Fibroblast of lung (primary cell): ENCODE data around the gene RHPN2. TPM values are rescaled to one million over a fixed set of nuclear protein-coding genes. Genes with fewer than 3 reads are reported as not detected.
"Not testable (repeated sequence)": the region's sequence is repeated elsewhere in the genome, so short reads cannot be mapped to it uniquely, and the experiment has no call there.

ENCODE experiments used
- DNase-seq, 2 donors: peaks; one replicate each; pipeline versions ENCODE4 v3.0.0 to v3.0.0-alpha.2; 2010; ENCODE audit warnings: low read depth in 2 of 2
- H2AFZ ChIP-seq: 2 replicates; pipeline ENCODE4 v1.5.1; 2012; ENCODE audit warnings: low read length, control low read depth, inconsistent platforms
- H3K27ac ChIP-seq: 2 replicates; pipeline ENCODE4 v1.5.1; 2011; ENCODE audit warnings: low read length, control low read depth; ENCODE audit not compliant: insufficient read depth
- H3K27me3 ChIP-seq: 2 replicates; pipeline ENCODE4 v1.5.1; 2011; ENCODE audit warnings: mild to moderate bottlenecking, low read length; ENCODE audit not compliant: control insufficient read depth, insufficient read depth
- H3K36me3 ChIP-seq: 2 replicates; pipeline ENCODE4 v1.5.1; 2011; ENCODE audit warnings: low read length; ENCODE audit not compliant: control insufficient read depth, insufficient read depth
- H3K4me1 ChIP-seq: 2 replicates; pipeline ENCODE4 v1.5.1; 2011; ENCODE audit warnings: low read length; ENCODE audit not compliant: control insufficient read depth, insufficient read depth; ENCODE audit errors: extremely low read depth
- H3K4me2 ChIP-seq: 2 replicates; pipeline ENCODE4 v1.5.1; 2011; ENCODE audit warnings: low read length, control low read depth; ENCODE audit not compliant: insufficient read depth; ENCODE audit errors: extremely low read depth
- H3K4me3 ChIP-seq, 4 experiments: fragments of 200-600 bp in 1 of 4; sonication (generic) in 1 of 4; replicated peaks in 1 of 4; 2 replicates each; pipeline ENCODE4 v1.5.1; 2011 to 2016; ENCODE audit warnings: low read length in 4 of 4, low read depth in 3 of 4, mild to moderate bottlenecking in 3 of 4, control low read depth in 2 of 4, inconsistent platforms in 1 of 4, mixed read lengths in 1 of 4; ENCODE audit not compliant: insufficient read depth in 1 of 4; ENCODE audit errors: control extremely low read depth in 1 of 4
- H3K79me2 ChIP-seq: 2 replicates; pipeline ENCODE4 v1.5.1; 2012; ENCODE audit warnings: mild to moderate bottlenecking, low read length, inconsistent platforms; ENCODE audit not compliant: control insufficient read depth, insufficient read depth
- H3K9ac ChIP-seq: 2 replicates; pipeline ENCODE4 v1.5.1; 2011; ENCODE audit warnings: mild to moderate bottlenecking, low read length, control low read depth; ENCODE audit not compliant: insufficient read depth
- H3K9me3 ChIP-seq: 2 replicates; pipeline ENCODE4 v1.5.1; 2012; ENCODE audit warnings: low read depth, low read length; ENCODE audit not compliant: control insufficient read depth, insufficient read depth
- H4K20me1 ChIP-seq: 2 replicates; pipeline ENCODE4 v1.5.1; 2011; ENCODE audit warnings: low read length; ENCODE audit not compliant: control insufficient read depth, insufficient read depth; ENCODE audit errors: extremely low read depth
- EZH2 ChIP-seq: IDR thresholded peaks from 2 replicates; pipeline ENCODE4 v1.5.1; 2012; ENCODE audit warnings: low read length, control low read depth, mild to moderate bottlenecking; ENCODE audit errors: missing control alignments
- polyA plus RNA-seq, 2 donors: library from polyadenylated mRNA; depleted of rRNA in 1 of 2; stranded (reverse) in 1 of 2; unstranded in 1 of 2; fragments of >200 nt; gene quantifications; 2 replicates each; pipeline ENCODE4 v1.2.1, GENCODE V29; 2011 to 2012; ENCODE audit warnings: missing spikeins in 1 of 2
- total RNA-seq: library from RNA; depleted of rRNA; stranded (reverse); fragments of >200 nt; gene quantifications from 2 replicates; pipeline ENCODE4 v1.2.1, GENCODE V29; 2014
- TF ChIP-seq, protein P1 (sequence below), 2 donors: IDR thresholded peaks in 1 of 2; conservative IDR thresholded peaks in 1 of 2; 1 replicate in 1 of 2; 2 replicates in 1 of 2; pipeline ENCODE4 v1.5.1; 2011 to 2012; ENCODE audit warnings: low read length in 2 of 2, control low read depth in 1 of 2, inconsistent platforms in 1 of 2, low read depth in 1 of 2, mild to moderate bottlenecking in 1 of 2

RHPN2 gene
- total and polyA plus RNA-seq, 2 donors (not counting 1 experiment from before 2014, with no cell fraction given): 3.3 to 3.8 TPM

DNA sequence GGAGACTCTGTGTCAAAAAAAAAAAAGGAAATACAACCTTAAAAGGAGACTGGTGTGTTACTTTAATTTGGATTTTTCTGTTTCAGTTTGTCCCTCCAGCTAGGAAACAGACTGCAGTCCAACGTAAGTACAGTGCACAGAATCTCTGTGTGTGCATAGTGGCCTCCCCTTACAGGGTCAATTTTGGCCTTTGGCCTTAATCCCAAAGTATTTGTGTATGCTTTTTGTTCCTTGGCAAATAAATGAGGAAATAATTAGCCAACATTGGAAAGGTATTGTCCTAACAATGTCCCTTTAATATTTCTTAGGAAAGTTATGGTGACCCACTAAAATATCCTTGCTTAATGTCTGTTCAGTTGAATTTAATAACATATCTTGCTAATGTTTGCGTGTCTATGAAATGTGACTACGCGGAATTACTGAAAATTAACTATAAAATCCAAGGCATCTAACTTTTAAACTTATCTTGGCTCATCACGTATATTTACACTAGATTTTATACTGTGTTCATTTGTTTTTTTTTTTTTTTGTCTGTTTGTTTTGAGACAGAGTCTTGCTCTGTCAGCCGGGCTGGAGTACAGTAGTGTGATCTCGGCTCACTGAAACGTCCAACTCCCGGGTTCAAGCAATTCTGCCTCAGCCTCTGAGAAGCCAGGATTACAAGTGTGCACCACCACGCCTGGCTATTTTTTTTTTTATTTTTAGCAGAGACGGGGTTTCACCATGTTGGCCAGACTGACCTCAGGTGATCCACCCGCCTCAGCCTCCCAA is 39.0 kb downstream of the RHPN2 start:
- not testable (repeated sequence) for H3K4me1 ChIP-seq, H3K4me3 ChIP-seq, H3K36me3 ChIP-seq, H3K27me3 ChIP-seq, H2AFZ ChIP-seq, H3K9ac ChIP-seq, H3K4me2 ChIP-seq, H4K20me1 ChIP-seq, H3K27ac ChIP-seq, DNase-seq, H3K9me3 ChIP-seq, H3K79me2 ChIP-seq

DNA sequence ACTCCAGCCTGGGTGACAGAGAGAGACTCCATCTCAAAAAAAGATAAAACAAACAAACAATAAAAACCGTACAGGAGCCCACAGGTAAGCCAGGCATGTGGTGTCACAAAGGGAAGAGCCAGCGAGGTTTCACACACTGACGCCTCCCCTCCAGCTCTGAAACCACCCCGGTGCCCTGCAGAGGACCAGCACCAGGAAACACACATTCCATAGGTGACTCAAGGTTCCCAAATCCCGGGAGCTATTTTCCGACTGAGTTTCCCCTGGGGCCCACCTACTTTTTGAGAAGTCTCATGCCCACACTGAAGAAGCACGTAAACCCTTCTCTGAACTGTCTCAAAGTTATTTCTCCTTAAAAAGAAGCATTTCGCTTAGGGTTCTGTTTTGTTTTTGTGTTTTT is 40.3 kb downstream of the RHPN2 start:
- Histone ChIP-seq H3K27me3 (no peaks in the 10 kb centered on the region), H3K27ac (no peak overlapping the region), H3K4me1 (no peaks in the 10 kb centered on the region), H3K79me2 (no peaks in the 10 kb centered on the region), H3K4me3 (no peak overlapping the region), H3K36me3 (no peaks in the 10 kb centered on the region), H4K20me1 (no peaks in the 10 kb centered on the region), H3K9me3 (no peaks in the 10 kb centered on the region), H3K4me2 (no peak overlapping the region), H2AFZ (no peak overlapping the region), H3K9ac (no peak overlapping the region)
- TF ChIP-seq, protein P1, sequence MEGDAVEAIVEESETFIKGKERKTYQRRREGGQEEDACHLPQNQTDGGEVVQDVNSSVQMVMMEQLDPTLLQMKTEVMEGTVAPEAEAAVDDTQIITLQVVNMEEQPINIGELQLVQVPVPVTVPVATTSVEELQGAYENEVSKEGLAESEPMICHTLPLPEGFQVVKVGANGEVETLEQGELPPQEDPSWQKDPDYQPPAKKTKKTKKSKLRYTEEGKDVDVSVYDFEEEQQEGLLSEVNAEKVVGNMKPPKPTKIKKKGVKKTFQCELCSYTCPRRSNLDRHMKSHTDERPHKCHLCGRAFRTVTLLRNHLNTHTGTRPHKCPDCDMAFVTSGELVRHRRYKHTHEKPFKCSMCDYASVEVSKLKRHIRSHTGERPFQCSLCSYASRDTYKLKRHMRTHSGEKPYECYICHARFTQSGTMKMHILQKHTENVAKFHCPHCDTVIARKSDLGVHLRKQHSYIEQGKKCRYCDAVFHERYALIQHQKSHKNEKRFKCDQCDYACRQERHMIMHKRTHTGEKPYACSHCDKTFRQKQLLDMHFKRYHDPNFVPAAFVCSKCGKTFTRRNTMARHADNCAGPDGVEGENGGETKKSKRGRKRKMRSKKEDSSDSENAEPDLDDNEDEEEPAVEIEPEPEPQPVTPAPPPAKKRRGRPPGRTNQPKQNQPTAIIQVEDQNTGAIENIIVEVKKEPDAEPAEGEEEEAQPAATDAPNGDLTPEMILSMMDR (conservative IDR thresholded peaks at IDR 0.05 in 1 of 2, IDR thresholded peaks at IDR 0.05 in 1 of 2; ENCODE audit: low read depth in 1 of 2, low read length in 2 of 2): no peak
- TF ChIP-seq EZH2: no peak
- no peak for DNase-seq

GRCh38 chr19:33022472-33023116 is 42.1 kb downstream of the RHPN2 start:
- H2AFZ ChIP-seq: no peak overlapping the region
- no peaks in the 10 kb centered on the region for H3K9me3 ChIP-seq
- no peaks in the 10 kb centered on the region for H4K20me1 ChIP-seq
- H3K27me3 ChIP-seq: no peaks in the 10 kb centered on the region
- H3K4me3 ChIP-seq: no peak overlapping the region
- no peak overlapping the region for H3K27ac ChIP-seq
- no peak overlapping the region for H3K9ac ChIP-seq
- no peak for DNase-seq
- TF ChIP-seq, protein P1 (conservative IDR thresholded peaks at IDR 0.05 in 1 of 2, IDR thresholded peaks at IDR 0.05 in 1 of 2; ENCODE audit: low read depth in 1 of 2, low read length in 2 of 2): no peak
- TF ChIP-seq EZH2: no peak
- no peaks in the 10 kb centered on the region for H3K79me2 ChIP-seq
- no peaks in the 10 kb centered on the region for H3K36me3 ChIP-seq
- no peaks in the 10 kb centered on the region for H3K4me1 ChIP-seq
- no peak overlapping the region for H3K4me2 ChIP-seq

DNA sequence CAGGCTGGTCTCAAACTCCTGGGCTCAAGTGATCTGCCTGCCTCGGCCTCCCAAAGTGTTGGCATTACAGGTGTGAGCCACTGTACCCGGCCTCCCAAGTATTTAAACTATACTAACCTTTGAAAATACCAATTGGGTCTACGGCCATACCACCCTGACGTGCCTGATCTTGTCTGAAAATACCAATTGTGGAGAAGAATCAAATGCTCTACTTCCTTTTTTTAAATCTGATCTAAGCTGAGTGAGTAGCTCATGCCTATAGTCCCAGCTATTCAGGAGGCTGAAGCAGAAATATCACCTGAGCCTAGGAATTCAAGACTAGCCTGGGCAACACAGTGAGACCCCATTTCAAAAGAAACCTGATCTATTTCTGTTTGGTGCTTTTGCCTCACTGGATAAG is 53.8 kb downstream of the RHPN2 start:
- H3K79me2 ChIP-seq: not testable (repeated sequence)

More for the DNA sequence above, 53.8 kb downstream of the RHPN2 start:
- H3K4me2 ChIP-seq, DNase-seq, H3K27ac ChIP-seq, H3K27me3 ChIP-seq, H2AFZ ChIP-seq, H3K9me3 ChIP-seq, H3K9ac ChIP-seq, H3K4me3 ChIP-seq, H3K4me1 ChIP-seq, H3K36me3 ChIP-seq, H4K20me1 ChIP-seq: not testable (repeated sequence)
